Endothelial cell of umbilical vein (primary cell): ENCODE data around the gene MID1. TPM values are rescaled to one million over a fixed set of nuclear protein-coding genes. Genes with fewer than 3 reads are reported as not detected.

Experiments
- BruUV-seq: library from RNA; stranded (reverse); fragments of 400-500 nt; replicated peaks from 2 replicates; lab custom pipeline; 2021; lab: Mats Ljungman, UMichigan
- CTCF ChIA-PET: fragments of 300-600, 350-600 bp; sonication (Branson Sonifier 250); formaldehyde crosslinking; loops from one replicate; lab custom pipeline; 2021; ENCODE audit warnings: antibody characterized with exemption, inconsistent platforms; lab: Charles Lee
- POLR2A ChIA-PET: fragments of 300-600, 350-600 bp; sonication (Branson Sonifier 250); formaldehyde crosslinking; loops from one replicate; lab custom pipeline; 2021; ENCODE audit warnings: antibody characterized with exemption, inconsistent platforms; lab: Charles Lee
- DNase-seq: peaks from one replicate; pipeline ENCODE4 v3.0.0-alpha.2; 2011; ENCODE audit warnings: low read depth, low spot score
- FAIRE-seq: peaks from 2 replicates; lab custom pipeline; 2011; peaks lifted over from hg19 to GRCh38; lab: Jason Lieb, UNC
- H2AFZ ChIP-seq: 2 replicates; pipeline ENCODE4 v1.6.0; 2012; ENCODE audit warnings: low read depth, low read length, control low read depth, inconsistent platforms
- H3K27ac ChIP-seq: 2 replicates; pipeline ENCODE4 v1.5.1; 2011; ENCODE audit warnings: low read depth, mild to moderate bottlenecking, control low read depth, low read length, moderate library complexity; ENCODE audit not compliant: insufficient read depth
- H3K27me3 ChIP-seq, 2 experiments: 2 replicates each; pipeline versions ENCODE4 v1.6.0 to v1.6.1; 2011; ENCODE audit warnings: low read length in 2 of 2, mixed read lengths in 1 of 2; ENCODE audit not compliant: control insufficient read depth in 2 of 2, insufficient read depth in 2 of 2
- H3K36me3 ChIP-seq, 2 experiments: 2 replicates in 1 of 2; 3 replicates in 1 of 2; pipeline ENCODE4 v1.5.1; 2011; ENCODE audit warnings: low read length in 2 of 2, mild to moderate bottlenecking in 1 of 2, moderate library complexity in 1 of 2; ENCODE audit not compliant: control insufficient read depth in 2 of 2, insufficient read depth in 2 of 2; ENCODE audit errors: extremely low read depth in 1 of 2
- H3K4me1 ChIP-seq: 3 replicates; pipeline ENCODE4 v1.5.1; 2011; ENCODE audit warnings: mild to moderate bottlenecking, low read length; ENCODE audit not compliant: control insufficient read depth, insufficient read depth; ENCODE audit errors: extremely low read depth
- H3K4me2 ChIP-seq: 2 replicates; pipeline ENCODE4 v1.6.1; 2011; ENCODE audit warnings: low read length, control low read depth, mixed read lengths; ENCODE audit not compliant: insufficient read depth
- H3K4me3 ChIP-seq, 3 experiments: fragments of 200-600 bp in 1 of 3; sonication (generic), shearing (Covaris generic) in 1 of 3; replicated peaks in 1 of 3; 2 replicates each; pipeline ENCODE4 v1.5.1; 2011 to 2016; ENCODE audit warnings: control low read depth in 3 of 3, low read length in 3 of 3, mild to moderate bottlenecking in 2 of 3, inconsistent platforms in 1 of 3, low read depth in 1 of 3, moderate library complexity in 1 of 3; ENCODE audit not compliant: insufficient read depth in 1 of 3
- H3K79me2 ChIP-seq: 2 replicates; pipeline ENCODE4 v1.6.0; 2012; ENCODE audit warnings: low read length, inconsistent platforms; ENCODE audit not compliant: control insufficient read depth, insufficient read depth
- H3K9ac ChIP-seq: replicated peaks from 2 replicates; pipeline ENCODE3; 2011; ENCODE audit warnings: low read length, control low read depth; ENCODE audit not compliant: insufficient read depth; ENCODE audit errors: extremely low read depth
- H3K9me1 ChIP-seq: replicated peaks from 3 replicates; pipeline ENCODE4 v1.6.0; 2011; ENCODE audit warnings: mild to moderate bottlenecking, low read length; ENCODE audit not compliant: control insufficient read depth, insufficient read depth; ENCODE audit errors: extremely low read depth
- H3K9me3 ChIP-seq: replicated peaks from 2 replicates; pipeline ENCODE4 v1.5.1; 2012; ENCODE audit warnings: low read length, inconsistent platforms; ENCODE audit not compliant: control insufficient read depth, insufficient read depth
- H4K20me1 ChIP-seq: replicated peaks from 2 replicates; pipeline ENCODE3; 2011; ENCODE audit warnings: mild to moderate bottlenecking, low read length; ENCODE audit not compliant: control insufficient read depth, insufficient read depth; ENCODE audit errors: extremely low read depth
- EZH2 ChIP-seq: IDR thresholded peaks from 2 replicates; pipeline ENCODE4 v1.6.1; 2012; ENCODE audit warnings: borderline replicate concordance, low read depth, mild to moderate bottlenecking, moderate library complexity, low read length, inconsistent platforms; ENCODE audit not compliant: severe bottlenecking
- FOS ChIP-seq: IDR thresholded peaks from 2 replicates; pipeline ENCODE4 v1.6.1; 2011; ENCODE audit warnings: mild to moderate bottlenecking, low read length, moderate library complexity, borderline replicate concordance; ENCODE audit not compliant: insufficient read depth
- GATA2 ChIP-seq: IDR thresholded peaks from 2 replicates; pipeline ENCODE4 v1.7.0; 2011; ENCODE audit warnings: low read depth, mild to moderate bottlenecking, moderate library complexity, mixed read lengths, low read length; ENCODE audit not compliant: insufficient read length, insufficient read depth
- JUN ChIP-seq: IDR thresholded peaks from 2 replicates; pipeline ENCODE4 v1.6.1; 2011; ENCODE audit warnings: borderline replicate concordance, low read depth; ENCODE audit not compliant: insufficient read length, insufficient read depth
- MYC ChIP-seq: IDR thresholded peaks from one replicate; pipeline ENCODE4 v1.6.1; 2011; ENCODE audit warnings: mild to moderate bottlenecking, low read depth, low read length
- POLR2A ChIP-seq: IDR thresholded peaks from 2 replicates; pipeline ENCODE4 v1.6.1; 2012; ENCODE audit warnings: low read depth, mild to moderate bottlenecking, control low read depth, low read length
- POLR2AphosphoS5 ChIP-seq: IDR thresholded peaks from 2 replicates; pipeline ENCODE4 v1.6.1; 2012; ENCODE audit warnings: low read depth, mild to moderate bottlenecking, control low read depth, low read length, moderate library complexity; ENCODE audit not compliant: insufficient read depth
- dilution Hi-C: fragments of 300-500 bp; cut with MboI; formaldehyde crosslinking; loops from one replicate; pipeline ENCODE4 v1.15.0; 2019; ENCODE audit warnings: low sequenced_read_pairs; ENCODE audit not compliant: extremely low pct_ligation_motif_present
- intact Hi-C: fragments of 100-400 bp; cut with micrococcal nuclease; formaldehyde crosslinking; loops from one replicate; pipeline ENCODE4 v1.10.0; 2022
- polyA plus RNA-seq, 4 experiments: library from polyadenylated mRNA; depleted of rRNA in 3 of 4; stranded (reverse) in 3 of 4; unstranded in 1 of 4; fragments of >200 nt; gene quantifications; 2 replicates each; pipeline versions ENCODE4 v1.2.1 to v1.2.3, GENCODE V29; 2011 to 2012; ENCODE audit warnings: missing spikeins in 1 of 4
- total RNA-seq: library from RNA; stranded (reverse); gene quantifications from 2 replicates; pipeline ENCODE4 v1.2.3, GENCODE V29; 2021
- TF ChIP-seq, protein P1 (sequence below), 2 donors: IDR thresholded peaks; 1 replicate in 1 of 2; 2 replicates in 1 of 2; pipeline ENCODE4 v1.5.1; 2011; ENCODE audit warnings: low read length in 2 of 2, mild to moderate bottlenecking in 2 of 2, moderate library complexity in 2 of 2, control low read depth in 1 of 2, inconsistent platforms in 1 of 2, low read depth in 1 of 2; ENCODE audit not compliant: insufficient read depth in 1 of 2; ENCODE audit errors: extremely low read depth in 1 of 2

Gene MID1
- total and polyA plus RNA-seq, 2 donors (not counting 3 experiments of a cell fraction or from before 2014, with no cell fraction given) = 21.3 to 29.8 TPM

- Histone ChIP-seq H3K4me2 (no peak overlapping the region), H3K9me3 (no peaks in the 10 kb centered on the region), H3K27ac (no peak overlapping the region), H4K20me1 (no peaks in the 10 kb centered on the region), H3K79me2 (peaks cover 11% of the 10 kb centered on the region), H3K36me3 (no peaks in the 10 kb centered on the region), H3K4me3 (no peak overlapping the region), H3K9ac (no peak overlapping the region), H3K27me3 (no peaks in the 10 kb centered on the region), H3K4me1 (peaks cover 18% of the 10 kb centered on the region), H2AFZ (no peak overlapping the region), H3K9me1 (no peaks in the 10 kb centered on the region)
- POLR2A ChIA-PET = no interaction called here
- CTCF ChIA-PET = interaction anchor here (0.6 to 3.0 kb wide), 2 partner anchors 41 to 42 kb away, joined by 3 to 13 read pairs; no protein-coding TSS in a partner anchor
- no peak for DNase-seq
- dilution Hi-C loops (no loop called here), intact Hi-C loops (loop anchor here (5.0 kb wide), 1 partner anchor 49 kb away; no protein-coding TSS in a partner anchor)
- no TSS peak for BruUV-seq
- no peak for FAIRE-seq
- no peak for TF ChIP-seq EZH2
- no peak for TF ChIP-seq MYC
- TF ChIP-seq JUN = no peak
These were observed 64.0 kb downstream of the MID1 start for GRCh38 chrX:10556405-10556804.

DNA sequence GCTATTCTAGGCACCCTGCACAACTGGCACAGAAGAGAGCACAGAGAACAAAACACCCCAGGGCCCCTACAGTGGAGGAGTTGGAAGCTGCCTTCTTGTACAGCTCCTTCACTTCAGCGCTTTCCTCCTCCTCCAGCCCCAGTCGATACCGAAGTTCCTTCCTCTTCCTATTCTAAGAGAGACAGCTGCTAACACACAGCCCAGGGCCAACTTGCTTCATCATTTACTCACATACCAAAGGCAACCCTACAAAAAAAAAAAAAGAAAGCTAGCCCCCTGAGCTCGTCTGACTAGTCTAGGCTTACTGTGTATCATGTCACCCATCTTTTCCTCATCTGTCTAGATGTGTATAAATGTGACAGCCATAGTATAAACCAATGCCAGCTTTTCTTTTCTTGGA is 64.5 kb downstream of the MID1 start:
- ChIA-PET CTCF (interaction anchor here (0.6 to 3.0 kb wide), 5 partner anchors 24 to 81 kb away, joined by 3 to 13 read pairs (median 3); no protein-coding TSS in a partner anchor), POLR2A (no interaction called here)
- H3K4me3 ChIP-seq = no peak overlapping the region
- TF ChIP-seq GATA2 (no peak), POLR2A (no peak), JUN (no peak), POLR2AphosphoS5 (no peak), FOS (no peak)
- TF ChIP-seq, protein P1, sequence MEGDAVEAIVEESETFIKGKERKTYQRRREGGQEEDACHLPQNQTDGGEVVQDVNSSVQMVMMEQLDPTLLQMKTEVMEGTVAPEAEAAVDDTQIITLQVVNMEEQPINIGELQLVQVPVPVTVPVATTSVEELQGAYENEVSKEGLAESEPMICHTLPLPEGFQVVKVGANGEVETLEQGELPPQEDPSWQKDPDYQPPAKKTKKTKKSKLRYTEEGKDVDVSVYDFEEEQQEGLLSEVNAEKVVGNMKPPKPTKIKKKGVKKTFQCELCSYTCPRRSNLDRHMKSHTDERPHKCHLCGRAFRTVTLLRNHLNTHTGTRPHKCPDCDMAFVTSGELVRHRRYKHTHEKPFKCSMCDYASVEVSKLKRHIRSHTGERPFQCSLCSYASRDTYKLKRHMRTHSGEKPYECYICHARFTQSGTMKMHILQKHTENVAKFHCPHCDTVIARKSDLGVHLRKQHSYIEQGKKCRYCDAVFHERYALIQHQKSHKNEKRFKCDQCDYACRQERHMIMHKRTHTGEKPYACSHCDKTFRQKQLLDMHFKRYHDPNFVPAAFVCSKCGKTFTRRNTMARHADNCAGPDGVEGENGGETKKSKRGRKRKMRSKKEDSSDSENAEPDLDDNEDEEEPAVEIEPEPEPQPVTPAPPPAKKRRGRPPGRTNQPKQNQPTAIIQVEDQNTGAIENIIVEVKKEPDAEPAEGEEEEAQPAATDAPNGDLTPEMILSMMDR (IDR thresholded peaks at IDR 0.05; ENCODE audit: extremely low read depth in 1 of 2, insufficient read depth in 1 of 2, low read depth in 1 of 2, low read length in 2 of 2) = no peak
- peak overlapping the region; percentile 75 for H3K27ac ChIP-seq
- intact Hi-C loops = loop anchor here (1.0 to 5.0 kb wide), 4 partner anchors 21 to 73 kb away; no protein-coding TSS in a partner anchor
- no peaks in the 10 kb centered on the region for H4K20me1 ChIP-seq
- H3K36me3 ChIP-seq = no peaks in the 10 kb centered on the region
- H2AFZ ChIP-seq = no peak overlapping the region
- no peak for FAIRE-seq
- no peak overlapping the region for H3K9ac ChIP-seq
- peaks cover 11% of the 10 kb centered on the region for H3K79me2 ChIP-seq
- H3K4me2 ChIP-seq = peak overlapping the region; percentile 67
- dilution Hi-C loops = no loop called here
- DNase-seq = peak; percentile 42
- H3K27me3 ChIP-seq = no peaks in the 10 kb centered on the region
- peaks cover 18% of the 10 kb centered on the region for H3K4me1 ChIP-seq
- no peaks in the 10 kb centered on the region for H3K9me1 ChIP-seq
- BruUV-seq = no TSS peak
- no peaks in the 10 kb centered on the region for H3K9me3 ChIP-seq
